Retinal pigment epithelial cell (primary cell): ENCODE measurements around the gene EXOC4.

Source experiments
- DNase-seq: peaks from one replicate; pipeline ENCODE4 v3.0.0-alpha.2; 2010; ENCODE audit warnings: low read depth
- H3K4me3 ChIP-seq: 2 replicates; pipeline ENCODE4 v1.5.1; 2011; ENCODE audit warnings: mild to moderate bottlenecking, low read length, control low read depth, moderate library complexity
- CTCF ChIP-seq: conservative IDR thresholded peaks from 2 replicates; pipeline ENCODE4 v1.5.1; 2011; ENCODE audit warnings: low read depth, low read length, control low read depth, inconsistent platforms

The EXOC4 gene

GRCh38 chr7:134084488-134085144 lies 831.7 kb downstream of the EXOC4 start:
- TF ChIP-seq CTCF = no peak
- H3K4me3 ChIP-seq = no peak overlapping the region
- DNase-seq = no peak

- TF ChIP-seq CTCF = no peak
- DNase-seq = no peak
- H3K4me3 ChIP-seq = no peak overlapping the region
Observed at GRCh38 chr7:134085311-134085710, 832.4 kb downstream of the EXOC4 start.

GRCh38 chr7:134086998-134087735 lies 834.3 kb downstream of the EXOC4 start:
- no peak for TF ChIP-seq CTCF
- no peak for DNase-seq
- H3K4me3 ChIP-seq = no peak overlapping the region

- H3K4me3 ChIP-seq = no peak overlapping the region
- TF ChIP-seq CTCF = no peak
- no peak for DNase-seq
Observed at GRCh38 chr7:134088199-134088598, 835.3 kb downstream of the EXOC4 start.

GRCh38 chr7:134089446-134089845 lies 836.6 kb downstream of the EXOC4 start:
- no peak for TF ChIP-seq CTCF
- no peak overlapping the region for H3K4me3 ChIP-seq

GRCh38 chr7:134098072-134098471 lies 845.2 kb downstream of the EXOC4 start:
- no peak overlapping the region for H3K4me3 ChIP-seq
- no peak for TF ChIP-seq CTCF
- no peak for DNase-seq

More at GRCh38 chr7:134089446-134089845, 836.6 kb downstream of the EXOC4 start:
- DNase-seq = no peak

GRCh38 chr7:134101716-134102115 lies 848.8 kb downstream of the EXOC4 start:
- no peak for DNase-seq
- H3K4me3 ChIP-seq = no peak overlapping the region
- no peak for TF ChIP-seq CTCF
